OCI-LY1 (cell line): ENCODE data around the gene BACH2.

Source experiments
- H2AFZ ChIP-seq: fragments of 200-600 bp; sonication (generic), shearing (Covaris generic); 2 replicates; pipeline ENCODE4 v1.6.0; 2014; ENCODE audit warnings: antibody characterized with exemption, mild to moderate bottlenecking, low read length
- H3F3A ChIP-seq: fragments of 200-600 bp; sonication (generic), shearing (Covaris generic); 2 replicates; pipeline ENCODE4 v1.6.0; 2014; ENCODE audit warnings: mild to moderate bottlenecking, antibody characterized with exemption, low read length, moderate library complexity; ENCODE audit not compliant: insufficient read depth
- H3K27ac ChIP-seq: fragments of 200-600 bp; sonication (generic); 2 replicates; pipeline ENCODE4 v1.5.1; 2014; ENCODE audit warnings: low read length, mixed run types, mild to moderate bottlenecking, low read depth; ENCODE audit not compliant: poor library complexity, severe bottlenecking
- H3K27me3 ChIP-seq: fragments of 200-600 bp; sonication (generic); 2 replicates; pipeline ENCODE4 v1.6.0; 2014; ENCODE audit warnings: antibody characterized with exemption, mild to moderate bottlenecking, low read length, moderate library complexity; ENCODE audit not compliant: insufficient read depth
- H3K36me3 ChIP-seq: fragments of 200-600 bp; sonication (generic); 2 replicates; pipeline ENCODE4 v1.6.1; 2014; ENCODE audit warnings: mild to moderate bottlenecking, antibody characterized with exemption, low read length, moderate library complexity, mixed read lengths; ENCODE audit not compliant: insufficient read depth
- H3K4me1 ChIP-seq: fragments of 200-600 bp; sonication (generic); 2 replicates; pipeline ENCODE4 v1.5.1; 2014; ENCODE audit warnings: mild to moderate bottlenecking, low read length, moderate library complexity; ENCODE audit not compliant: insufficient read depth, severe bottlenecking
- H3K4me2 ChIP-seq: fragments of 200-600 bp; sonication (generic), shearing (Covaris generic); 2 replicates; pipeline ENCODE4 v1.6.1; 2014; ENCODE audit warnings: low read length
- H3K4me3 ChIP-seq: fragments of 200-600 bp; sonication (generic); 2 replicates; pipeline ENCODE4 v1.5.1; 2014; ENCODE audit warnings: low read length, low read depth, mild to moderate bottlenecking, mixed read lengths; ENCODE audit not compliant: poor library complexity, severe bottlenecking
- H3K79me2 ChIP-seq: fragments of 200-600 bp; shearing (Covaris generic); 2 replicates; pipeline ENCODE4 v1.6.1; 2016; ENCODE audit warnings: mixed run types, low read length, mixed read lengths; ENCODE audit not compliant: insufficient read depth
- H3K9ac ChIP-seq: fragments of 200-600 bp; sonication (generic), shearing (Covaris generic); 2 replicates; pipeline ENCODE4 v1.6.1; 2014; ENCODE audit warnings: mild to moderate bottlenecking, low read length, mixed read lengths
- H3K9me2 ChIP-seq: fragments of 200-600 bp; sonication (generic), shearing (Covaris generic); 2 replicates; pipeline ENCODE4 v1.6.1; 2014; ENCODE audit warnings: low read depth, mild to moderate bottlenecking, low read length, mixed read lengths
- H3K9me3 ChIP-seq: fragments of 200-600 bp; shearing (Covaris generic); 2 replicates; pipeline ENCODE4 v1.6.1; 2014; ENCODE audit warnings: low read length, mixed read lengths
- H4K20me1 ChIP-seq: fragments of 200-600 bp; sonication (generic), shearing (Covaris generic); 2 replicates; pipeline ENCODE4 v1.6.0; 2016; ENCODE audit warnings: mild to moderate bottlenecking, low read length; ENCODE audit not compliant: insufficient read depth
- EZH2 ChIP-seq: fragments of 200-600 bp; sonication (generic), shearing (Covaris generic); IDR thresholded peaks from 2 replicates; pipeline ENCODE4 v1.8.0; 2017; ENCODE audit warnings: borderline replicate concordance, mixed run types, mild to moderate bottlenecking, antibody characterized with exemption, low read length, moderate library complexity, mixed read lengths
- TF ChIP-seq, protein P1 (sequence below): fragments of 200-600 bp; sonication (generic), shearing (Covaris generic); IDR thresholded peaks from 2 replicates; pipeline ENCODE4 v1.5.1; 2017; ENCODE audit warnings: mild to moderate bottlenecking, antibody characterized with exemption, low read length, moderate library complexity, mixed read lengths

BACH2 gene

DNA sequence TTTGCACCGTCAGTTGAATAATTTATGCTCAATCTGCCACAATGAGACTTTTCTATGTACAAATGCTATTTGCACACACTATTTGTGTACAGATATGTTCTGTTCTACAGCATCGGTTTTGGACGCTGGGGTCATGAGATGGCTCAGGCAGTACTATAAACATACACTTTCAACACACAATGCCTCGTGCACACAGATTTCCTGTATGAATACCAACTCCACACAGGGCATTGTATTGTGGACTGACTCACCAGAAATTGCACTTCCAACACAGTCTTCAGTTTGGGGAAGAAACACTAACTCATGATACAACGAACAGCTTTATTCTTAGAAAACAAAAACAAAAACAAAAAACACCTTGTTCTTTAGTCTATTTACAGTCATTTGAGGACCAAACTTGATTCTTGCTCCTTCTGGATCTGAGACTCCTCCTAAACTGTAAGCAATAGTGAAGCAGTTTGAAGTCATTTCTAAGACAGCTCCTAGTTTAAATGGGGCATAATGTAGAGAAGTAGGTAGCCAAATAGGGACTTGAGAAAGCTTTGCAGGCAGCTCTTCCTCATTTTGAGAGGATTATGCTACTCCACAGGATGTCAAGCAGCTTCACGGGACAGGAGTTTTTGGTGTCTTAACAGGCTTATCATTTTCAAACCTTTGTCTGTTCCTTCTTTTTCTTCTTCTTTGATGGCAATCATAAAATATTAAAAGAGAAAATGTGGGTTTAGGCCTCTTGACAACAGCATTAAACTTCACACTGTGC lies 368.7 kb downstream of the BACH2 start:
- TF ChIP-seq, protein P1, sequence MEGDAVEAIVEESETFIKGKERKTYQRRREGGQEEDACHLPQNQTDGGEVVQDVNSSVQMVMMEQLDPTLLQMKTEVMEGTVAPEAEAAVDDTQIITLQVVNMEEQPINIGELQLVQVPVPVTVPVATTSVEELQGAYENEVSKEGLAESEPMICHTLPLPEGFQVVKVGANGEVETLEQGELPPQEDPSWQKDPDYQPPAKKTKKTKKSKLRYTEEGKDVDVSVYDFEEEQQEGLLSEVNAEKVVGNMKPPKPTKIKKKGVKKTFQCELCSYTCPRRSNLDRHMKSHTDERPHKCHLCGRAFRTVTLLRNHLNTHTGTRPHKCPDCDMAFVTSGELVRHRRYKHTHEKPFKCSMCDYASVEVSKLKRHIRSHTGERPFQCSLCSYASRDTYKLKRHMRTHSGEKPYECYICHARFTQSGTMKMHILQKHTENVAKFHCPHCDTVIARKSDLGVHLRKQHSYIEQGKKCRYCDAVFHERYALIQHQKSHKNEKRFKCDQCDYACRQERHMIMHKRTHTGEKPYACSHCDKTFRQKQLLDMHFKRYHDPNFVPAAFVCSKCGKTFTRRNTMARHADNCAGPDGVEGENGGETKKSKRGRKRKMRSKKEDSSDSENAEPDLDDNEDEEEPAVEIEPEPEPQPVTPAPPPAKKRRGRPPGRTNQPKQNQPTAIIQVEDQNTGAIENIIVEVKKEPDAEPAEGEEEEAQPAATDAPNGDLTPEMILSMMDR: no peak
- no peak for TF ChIP-seq EZH2
- H2AFZ ChIP-seq: no peak overlapping the region
- no peaks in the 10 kb centered on the region for H3K27me3 ChIP-seq
- H3K9me3 ChIP-seq: no peaks in the 10 kb centered on the region
- H3K4me3 ChIP-seq: no peak overlapping the region
- H3K9ac ChIP-seq: no peak overlapping the region
- H3K4me1 ChIP-seq: peaks cover 3% of the 10 kb centered on the region
- no peak overlapping the region for H3K4me2 ChIP-seq
- peaks cover 14% of the 10 kb centered on the region; the same call in 1 of the 2 replicates for H3F3A ChIP-seq
- no peak overlapping the region for H3K27ac ChIP-seq
- H3K9me2 ChIP-seq: no peaks in the 10 kb centered on the region
- no peaks in the 10 kb centered on the region for H3K79me2 ChIP-seq
- H3K36me3 ChIP-seq: peaks cover 62% of the 10 kb centered on the region
- H4K20me1 ChIP-seq: no peaks in the 10 kb centered on the region

DNA sequence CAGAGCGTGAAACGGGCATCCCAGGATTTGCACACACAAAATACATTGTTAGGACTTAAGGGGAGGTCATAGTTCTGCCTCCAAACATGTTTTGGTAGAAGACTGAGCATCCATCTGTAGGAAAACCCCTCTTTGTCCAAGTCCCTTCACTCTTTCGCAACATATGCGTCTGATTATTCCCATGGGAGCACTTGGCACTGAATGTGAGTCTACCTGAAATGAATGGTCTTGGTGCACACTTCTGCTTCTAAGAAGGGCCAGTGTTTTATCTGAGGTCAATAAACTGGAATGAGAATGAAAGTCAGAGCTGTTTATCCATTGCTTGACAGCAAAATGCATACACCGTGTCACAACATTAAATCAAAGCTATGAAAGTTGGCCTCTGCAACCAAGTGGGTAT lies 369.4 kb downstream of the BACH2 start:
- Histone ChIP-seq H3K9ac (no peak overlapping the region), H3K27ac (no peak overlapping the region), H3K79me2 (no peaks in the 10 kb centered on the region), H3K9me3 (no peaks in the 10 kb centered on the region), H3K27me3 (no peaks in the 10 kb centered on the region), H3K4me3 (no peak overlapping the region), H3K9me2 (no peaks in the 10 kb centered on the region), H3K4me2 (no peak overlapping the region), H4K20me1 (no peaks in the 10 kb centered on the region), H3K36me3 (peaks cover 55% of the 10 kb centered on the region), H3K4me1 (peaks cover 3% of the 10 kb centered on the region), H3F3A (peaks cover 14% of the 10 kb centered on the region; the same call in 1 of the 2 replicates), H2AFZ (no peak overlapping the region)
- TF ChIP-seq, protein P1: no peak
- no peak for TF ChIP-seq EZH2

DNA sequence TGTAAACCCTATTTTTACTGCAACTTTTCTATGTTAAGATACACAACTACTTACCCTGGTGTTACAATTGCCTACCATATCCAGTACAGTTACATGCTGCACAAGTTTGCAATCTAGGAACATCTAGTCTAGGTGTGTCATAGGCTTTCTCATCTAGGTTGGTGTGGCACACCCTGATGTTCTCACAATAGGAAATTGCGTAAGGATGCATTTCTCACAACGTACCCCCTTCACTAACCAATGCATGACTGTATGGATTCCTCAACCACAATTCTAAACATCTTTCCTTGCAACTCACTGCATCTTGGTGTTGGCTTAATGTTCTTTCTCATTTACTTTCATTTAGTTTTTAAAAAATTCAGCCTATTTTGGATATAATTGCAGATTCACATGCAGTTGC lies 370.8 kb downstream of the BACH2 start:
- H3K36me3 ChIP-seq: peaks cover 42% of the 10 kb centered on the region
- TF ChIP-seq, protein P1: no peak
- no peak for TF ChIP-seq EZH2
- H2AFZ ChIP-seq: no peak overlapping the region
- H3K27me3 ChIP-seq: no peaks in the 10 kb centered on the region
- H3K9ac ChIP-seq: no peak overlapping the region
- H3K9me3 ChIP-seq: no peaks in the 10 kb centered on the region
- no peak overlapping the region for H3K27ac ChIP-seq
- H3K4me3 ChIP-seq: no peak overlapping the region
- H3K4me2 ChIP-seq: no peak overlapping the region
- peaks cover 3% of the 10 kb centered on the region for H3K4me1 ChIP-seq
- peaks cover 14% of the 10 kb centered on the region; the same call in 1 of the 2 replicates for H3F3A ChIP-seq
- no peaks in the 10 kb centered on the region for H3K79me2 ChIP-seq
- no peaks in the 10 kb centered on the region for H3K9me2 ChIP-seq
- no peaks in the 10 kb centered on the region for H4K20me1 ChIP-seq
